OCI-LY7 (cell line): ENCODE data around the gene EHD4. TPM values are rescaled to one million over a fixed set of nuclear protein-coding genes. Genes with fewer than 3 reads are reported as not detected.

Experiments used
- BruUV-seq: library from RNA; stranded (reverse); fragments of 400-500 nt; replicated peaks from 2 replicates; lab custom pipeline; 2021; lab: Mats Ljungman, UMichigan
- CTCF ChIA-PET: fragments of 300-600 bp; sonication (Branson Sonifier 250); formaldehyde crosslinking; loops from one replicate; lab custom pipeline; 2022; ENCODE audit warnings: antibody characterized with exemption; ENCODE audit not compliant: unreplicated experiment; lab: Charles Lee
- POLR2A ChIA-PET: fragments of 300-600 bp; sonication (Branson Sonifier 250); formaldehyde crosslinking; loops from one replicate; lab custom pipeline; 2022; ENCODE audit warnings: antibody characterized with exemption; lab: Charles Lee
- DNase-seq: peaks from one replicate; pipeline ENCODE4 v3.0.0-alpha.2; 2015; ENCODE audit warnings: low spot score
- H2AFZ ChIP-seq: fragments of 200-600 bp; sonication (generic), shearing (Covaris generic); 2 replicates; pipeline ENCODE4 v1.6.1; 2014; ENCODE audit warnings: mild to moderate bottlenecking, antibody characterized with exemption, low read length, moderate library complexity
- H3K27ac ChIP-seq: fragments of 200-600 bp; sonication (generic); 2 replicates; pipeline ENCODE4 v1.5.1; 2014; ENCODE audit warnings: mixed run types, low read depth, mild to moderate bottlenecking, moderate library complexity, low read length, inconsistent platforms; ENCODE audit not compliant: poor library complexity, severe bottlenecking
- H3K36me3 ChIP-seq: fragments of 200-600 bp; sonication (generic); 2 replicates; pipeline ENCODE4 v1.6.1; 2014; ENCODE audit warnings: mild to moderate bottlenecking, antibody characterized with exemption, low read length, moderate library complexity, mixed read lengths; ENCODE audit not compliant: insufficient read depth
- H3K4me1 ChIP-seq: fragments of 200-600 bp; sonication (generic); 2 replicates; pipeline ENCODE4 v1.5.1; 2014; ENCODE audit warnings: mild to moderate bottlenecking, low read length; ENCODE audit not compliant: insufficient read depth, poor library complexity, severe bottlenecking
- H3K4me2 ChIP-seq: fragments of 200-600 bp; sonication (generic); 2 replicates; pipeline ENCODE4 v1.6.1; 2014; ENCODE audit warnings: mild to moderate bottlenecking, low read length
- H3K4me3 ChIP-seq: fragments of 200-600 bp; sonication (generic); 2 replicates; pipeline ENCODE4 v1.5.1; 2014; ENCODE audit warnings: mild to moderate bottlenecking, low read depth, low read length; ENCODE audit not compliant: poor library complexity, severe bottlenecking
- H3K79me2 ChIP-seq: fragments of 200-600 bp; sonication (generic); 2 replicates; pipeline ENCODE4 v1.6.1; 2016; ENCODE audit warnings: low read depth, mild to moderate bottlenecking, low read length, moderate library complexity, mixed read lengths; ENCODE audit not compliant: insufficient read depth
- H3K9me2 ChIP-seq: fragments of 200-600 bp; sonication (generic); 2 replicates; pipeline ENCODE4 v1.6.1; 2016; ENCODE audit warnings: mild to moderate bottlenecking, low read length, mixed read lengths; ENCODE audit not compliant: insufficient read depth
- H3K9me3 ChIP-seq: fragments of 200-600 bp; sonication (generic); 2 replicates; pipeline ENCODE4 v1.6.1; 2014; ENCODE audit warnings: mild to moderate bottlenecking, mixed run types, low read length, mixed read lengths
- H4K20me1 ChIP-seq: fragments of 200-600 bp; sonication (generic); 2 replicates; pipeline ENCODE4 v1.6.1; 2014; ENCODE audit warnings: mild to moderate bottlenecking, antibody characterized with exemption, low read length, moderate library complexity, mixed read lengths; ENCODE audit not compliant: insufficient read depth
- CTCF ChIP-seq: fragments of 200-600 bp; sonication (generic); conservative IDR thresholded peaks from 2 replicates; pipeline ENCODE4 v1.5.1; 2014; ENCODE audit warnings: mild to moderate bottlenecking, antibody characterized with exemption, low read length, moderate library complexity, mixed read lengths
- EZH2phosphoT487 ChIP-seq: fragments of 200-600 bp; sonication (generic); IDR thresholded peaks from 2 replicates; pipeline ENCODE4 v1.6.1; 2018; ENCODE audit warnings: low read depth, borderline replicate concordance, mild to moderate bottlenecking, mixed run types, antibody characterized with exemption, low read length, moderate library complexity, mixed read lengths
- intact Hi-C: fragments of 100-400 bp; cut with micrococcal nuclease; formaldehyde crosslinking; loops from one replicate; pipeline ENCODE4 v1.10.0; 2022; ENCODE audit not compliant: unreplicated experiment
- total RNA-seq, 2 experiments: library from RNA; depleted of rRNA in 1 of 2; stranded (reverse); fragments of >200 nt in 1 of 2; shearing (Covaris generic) in 1 of 2; gene quantifications; 2 replicates each; pipeline ENCODE4 v1.2.3, GENCODE V29; 2014 to 2022

EHD4 gene
- total RNA-seq, 2 experiments from 2014 or later = 13.5 to 19.4 TPM

GRCh38 chr15:41900526-41901380 is 71.6 kb downstream of the EHD4 start:
- intact Hi-C loops = loop anchor here (5.0 kb wide), 3 partner anchors 73 to 343 kb away; partner anchors contain the start of genes JMJD7 and TYRO3
- ChIA-PET POLR2A (interaction anchor here (1.2 kb wide), 1 partner anchor 10 kb away, joined by 3 read pairs; no protein-coding TSS in a partner anchor), CTCF (interaction anchor here (0.6 kb wide), 1 partner anchor 166 kb away, joined by 3 read pairs; no protein-coding TSS in a partner anchor)
- Histone ChIP-seq H3K9me3 (peaks cover 2% of the 10 kb centered on the region; the same call in 1 of the 2 replicates), H3K4me1 (no peaks in the 10 kb centered on the region), H4K20me1 (no peaks in the 10 kb centered on the region), H2AFZ (no peak overlapping the region), H3K27ac (no peak overlapping the region), H3K36me3 (peaks cover 25% of the 10 kb centered on the region), H3K4me3 (no peak overlapping the region), H3K79me2 (no peaks in the 10 kb centered on the region), H3K4me2 (no peak overlapping the region), H3K9me2 (no peaks in the 10 kb centered on the region)
- TF ChIP-seq EZH2phosphoT487 = no peak
- no peak for TF ChIP-seq CTCF
- no peak for DNase-seq
- no TSS peak for BruUV-seq

GRCh38 chr15:41899854-41900442 is 72.4 kb downstream of the EHD4 start:
- no peak for DNase-seq
- no peak for TF ChIP-seq CTCF
- TF ChIP-seq EZH2phosphoT487 = no peak
- Histone ChIP-seq H3K4me2 (no peak overlapping the region), H3K4me1 (no peaks in the 10 kb centered on the region), H3K27ac (no peak overlapping the region), H3K79me2 (no peaks in the 10 kb centered on the region), H2AFZ (no peak overlapping the region), H3K4me3 (no peak overlapping the region), H3K36me3 (peaks cover 16% of the 10 kb centered on the region), H4K20me1 (no peaks in the 10 kb centered on the region), H3K9me2 (no peaks in the 10 kb centered on the region), H3K9me3 (no peaks in the 10 kb centered on the region)
- ChIA-PET CTCF (no interaction called here), POLR2A (no interaction called here)
- intact Hi-C loops = loop anchor here (5.0 kb wide), 3 partner anchors 73 to 343 kb away; partner anchors contain the start of genes JMJD7 and TYRO3
- no TSS peak for BruUV-seq
